GM12878 (cell line): ENCODE data around the gene R3HDM1. TPM values are rescaled to one million over a fixed set of nuclear protein-coding genes. Genes with fewer than 3 reads are reported as not detected.

Experiments
- ATAC-seq: fragments of 200-7000 bp; cut with Tn5 transposase; 3 replicates; pipeline ENCODE4 v1.9.1; 2020; ENCODE audit warnings: mild to moderate bottlenecking, moderate library complexity
- BruUV-seq: library from RNA; stranded (reverse); fragments of 400-500 nt; replicated peaks from 2 replicates; lab custom pipeline; 2021; lab: Mats Ljungman, UMichigan
- CTCF ChIA-PET: fragments of 300-600 bp; sonication (Branson Sonifier 250); formaldehyde crosslinking; extraction: SDS; loops from one replicate; lab custom pipeline; 2021; ENCODE audit warnings: inconsistent platforms; lab: Yijun Ruan, JAX
- POLR2A ChIA-PET: fragments of 350-600 bp; formaldehyde crosslinking; extraction: SDS; loops from one replicate; lab custom pipeline; 2021; ENCODE audit warnings: inconsistent platforms; lab: Charles Lee
- RAD21 ChIA-PET: fragments of 300-600 bp; sonication (Branson Sonifier 250); formaldehyde crosslinking; loops from one replicate; lab custom pipeline; 2023; ENCODE audit warnings: antibody characterized with exemption; ENCODE audit not compliant: unreplicated experiment; lab: Charles Lee
- SMC1A ChIA-PET: fragments of 300-600 bp; sonication (Branson Sonifier 250); formaldehyde crosslinking; loops from one replicate; lab custom pipeline; 2023; ENCODE audit not compliant: unreplicated experiment, uncharacterized antibody; lab: Charles Lee
- DNase-seq: peaks from one replicate; pipeline ENCODE4 v3.0.0-alpha.2; 2011; ENCODE audit warnings: low read depth, low spot score
- FAIRE-seq: peaks from 3 replicates; lab custom pipeline; 2011; peaks lifted over from hg19 to GRCh38; lab: Jason Lieb, UNC
- H2AFZ ChIP-seq: 2 replicates; pipeline ENCODE4 v1.6.0; 2011; ENCODE audit warnings: low read depth, low read length, control low read depth; ENCODE audit not compliant: control insufficient read depth
- H3K27ac ChIP-seq: 2 replicates; pipeline ENCODE4 v1.5.1; 2011; ENCODE audit warnings: control low read depth; ENCODE audit not compliant: control insufficient read depth, insufficient read depth
- H3K27me3 ChIP-seq, 2 experiments: replicated peaks in 1 of 2; 2 replicates each; pipeline versions ENCODE4 v1.6.0 to v1.6.1; 2011; ENCODE audit warnings: low read length in 1 of 2; ENCODE audit not compliant: control insufficient read depth in 2 of 2, insufficient read depth in 2 of 2
- H3K36me3 ChIP-seq, 2 experiments: 2 replicates each; pipeline ENCODE4 v1.5.1; 2011; ENCODE audit warnings: low read length in 1 of 2; ENCODE audit not compliant: control insufficient read depth in 2 of 2, insufficient read depth in 2 of 2
- H3K4me1 ChIP-seq: 2 replicates; pipeline ENCODE4 v1.6.1; 2011; ENCODE audit warnings: mild to moderate bottlenecking, low read length, moderate library complexity, mixed read lengths; ENCODE audit not compliant: control insufficient read depth, insufficient read depth
- H3K4me2 ChIP-seq: 2 replicates; pipeline ENCODE4 v1.6.0; 2011; ENCODE audit warnings: control low read depth; ENCODE audit not compliant: control insufficient read depth, insufficient read depth
- H3K4me3 ChIP-seq: fragments of 200-600 bp; sonication (generic); 2 replicates; pipeline ENCODE4 v1.5.1; 2016
- H3K79me2 ChIP-seq: 2 replicates; pipeline ENCODE4 v1.6.0; 2011; ENCODE audit warnings: low read length; ENCODE audit not compliant: control insufficient read depth, insufficient read depth
- H3K9ac ChIP-seq: 2 replicates; pipeline ENCODE4 v1.8.0; 2011; ENCODE audit warnings: low read length, control low read depth, mixed read lengths; ENCODE audit not compliant: control insufficient read depth, insufficient read depth
- H3K9me3 ChIP-seq: replicated peaks from 3 replicates; pipeline ENCODE4 v1.5.1; 2011; ENCODE audit warnings: mild to moderate bottlenecking, low read length; ENCODE audit not compliant: control insufficient read depth, insufficient read depth
- H4K20me1 ChIP-seq: 2 replicates; pipeline ENCODE4 v1.6.0; 2011; ENCODE audit not compliant: control insufficient read depth, insufficient read depth
- E2F4 ChIP-seq: IDR thresholded peaks from 2 replicates; pipeline ENCODE4 v1.6.1; 2012; ENCODE audit warnings: low read depth, low read length, improper control_type of control experiment
- HSF1 ChIP-seq: fragments of 150-350 bp; IDR thresholded peaks from 2 replicates; pipeline ENCODE4 v1.6.1; 2014; ENCODE audit warnings: mild to moderate bottlenecking, low read depth, low read length
- KDM1A ChIP-seq: fragments of 200-600 bp; sonication (generic); IDR thresholded peaks from 2 replicates; pipeline ENCODE4 v1.6.1; 2016; ENCODE audit warnings: borderline replicate concordance
- PML ChIP-seq: IDR thresholded peaks from 2 replicates; pipeline ENCODE4 v1.6.1; 2012; ENCODE audit warnings: low read length, inconsistent platforms
- RBBP5 ChIP-seq: fragments of 200-600 bp; sonication (generic); conservative IDR thresholded peaks from 2 replicates; pipeline ENCODE4 v1.6.1; 2016
- REST ChIP-seq: IDR thresholded peaks from 2 replicates; pipeline ENCODE4 v1.6.1; 2012; ENCODE audit warnings: mild to moderate bottlenecking, low read depth, low read length
- SMAD5 ChIP-seq: IDR thresholded peaks from 2 replicates; pipeline ENCODE4 v1.6.1; 2016; ENCODE audit warnings: antibody characterized with exemption, low read depth
- SMARCA5 ChIP-seq: fragments of 450-650 bp; IDR thresholded peaks from 2 replicates; pipeline ENCODE4 v1.6.1; 2017; ENCODE audit warnings: mild to moderate bottlenecking
- SMC3 ChIP-seq: IDR thresholded peaks from 2 replicates; pipeline ENCODE4 v1.6.1; 2011; ENCODE audit warnings: low read length, improper control_type of control experiment, borderline replicate concordance
- WGBS: methylation state at CpG from one replicate; pipeline ENCODE4 v1.1.6; 2016; ENCODE audit warnings: low lambda C conversion rate; ENCODE audit not compliant: insufficient replicate concordance, insufficient coverage; ENCODE audit errors: missing lambda C conversion rate; 5-methylcytosine and 5-hydroxymethylcytosine counted together
- in situ Hi-C: fragments of 300-500 bp; cut with MboI; formaldehyde crosslinking; loops from 9 replicates; pipeline ENCODE4 v1.14.3; 2018; ENCODE audit warnings: mixed read lengths
- intact Hi-C: fragments of 100-400 bp; cut with micrococcal nuclease; formaldehyde crosslinking; loops from one replicate; pipeline ENCODE4 v1.14.2; 2022; ENCODE audit not compliant: unreplicated experiment
- polyA plus RNA-seq, 11 experiments: library from polyadenylated mRNA; depleted of rRNA in 4 of 11; unstranded in 6 of 11; stranded (reverse) in 5 of 11; fragments of >200 nt; fragmentation: Nextera tagmentation in 4 of 11; fragmentation: Illumina TruSeq in 1 of 11; extraction: Ambion mirVana in 4 of 11; extraction: Trizol in 1 of 11; gene quantifications; 1 replicate in 1 of 11; 2 replicates in 10 of 11; pipeline versions ENCODE4 v1.2.1 to v1.2.3, GENCODE V29; 2011 to 2016; ENCODE audit warnings: inconsistent platforms in 2 of 11, missing spikeins in 2 of 11, low read depth in 1 of 11
- total RNA-seq, 4 experiments: library from RNA; depleted of rRNA in 3 of 4; stranded (reverse); fragments of >200 nt in 3 of 4; fragmentation: Illumina TruSeq in 1 of 4; extraction: Trizol in 1 of 4; gene quantifications; 2 replicates each; pipeline versions ENCODE4 v1.2.1 to v1.2.3, GENCODE V29; 2013 to 2021
- TF ChIP-seq, protein P1 (sequence below): fragments of 450-650 bp; IDR thresholded peaks from 2 replicates; pipeline ENCODE4 v1.6.1; 2017; ENCODE audit warnings: mild to moderate bottlenecking, moderate library complexity
- TF ChIP-seq, protein P2 (sequence below): fragments of 450-650 bp; IDR thresholded peaks from 2 replicates; pipeline ENCODE4 v1.6.1; 2017; ENCODE audit warnings: antibody characterized with exemption, mild to moderate bottlenecking, moderate library complexity

Gene R3HDM1
- total and polyA plus RNA-seq, 10 of the 15 experiments (the other 5 are each of a cell fraction or from before 2014, with no cell fraction given), result 16.8 to 89.6 (median 47.7) TPM

- ChIA-PET SMC1A (interaction anchor here (0.6 to 1.3 kb wide), 3 partner anchors 13 to 101 kb away, joined by 3 to 7 read pairs (median 3); no protein-coding TSS in a partner anchor), RAD21 (interaction anchor here (1.3 kb wide), 1 partner anchor 599 kb away, joined by 3 read pairs; no protein-coding TSS in a partner anchor), POLR2A (no interaction called here), CTCF (interaction anchor here (0.7 to 5.0 kb wide), 3 partner anchors 20 to 599 kb away, joined by 3 to 21 read pairs (median 4); no protein-coding TSS in a partner anchor)
- Histone ChIP-seq H2AFZ (no peak overlapping the region), H3K4me1 (no peaks in the 10 kb centered on the region), H4K20me1 (no peaks in the 10 kb centered on the region), H3K27ac (no peak overlapping the region), H3K9ac (no peak overlapping the region), H3K9me3 (no peaks in the 10 kb centered on the region), H3K4me3 (no peak overlapping the region), H3K27me3 (no peaks in the 10 kb centered on the region), H3K4me2 (no peak overlapping the region), H3K36me3 (peaks cover 2 to 14% of the 10 kb centered on the region in 2 experiments), H3K79me2 (no peaks in the 10 kb centered on the region)
- in situ Hi-C loops (no loop called here), intact Hi-C loops (no loop called here)
- no peak for TF ChIP-seq E2F4
- TF ChIP-seq KDM1A, result no peak
- no peak for TF ChIP-seq REST
- no peak for TF ChIP-seq SMARCA5
- no peak for TF ChIP-seq SMAD5
- no peak for TF ChIP-seq SMC3
- TF ChIP-seq RBBP5, result no peak
- TF ChIP-seq, protein P1, sequence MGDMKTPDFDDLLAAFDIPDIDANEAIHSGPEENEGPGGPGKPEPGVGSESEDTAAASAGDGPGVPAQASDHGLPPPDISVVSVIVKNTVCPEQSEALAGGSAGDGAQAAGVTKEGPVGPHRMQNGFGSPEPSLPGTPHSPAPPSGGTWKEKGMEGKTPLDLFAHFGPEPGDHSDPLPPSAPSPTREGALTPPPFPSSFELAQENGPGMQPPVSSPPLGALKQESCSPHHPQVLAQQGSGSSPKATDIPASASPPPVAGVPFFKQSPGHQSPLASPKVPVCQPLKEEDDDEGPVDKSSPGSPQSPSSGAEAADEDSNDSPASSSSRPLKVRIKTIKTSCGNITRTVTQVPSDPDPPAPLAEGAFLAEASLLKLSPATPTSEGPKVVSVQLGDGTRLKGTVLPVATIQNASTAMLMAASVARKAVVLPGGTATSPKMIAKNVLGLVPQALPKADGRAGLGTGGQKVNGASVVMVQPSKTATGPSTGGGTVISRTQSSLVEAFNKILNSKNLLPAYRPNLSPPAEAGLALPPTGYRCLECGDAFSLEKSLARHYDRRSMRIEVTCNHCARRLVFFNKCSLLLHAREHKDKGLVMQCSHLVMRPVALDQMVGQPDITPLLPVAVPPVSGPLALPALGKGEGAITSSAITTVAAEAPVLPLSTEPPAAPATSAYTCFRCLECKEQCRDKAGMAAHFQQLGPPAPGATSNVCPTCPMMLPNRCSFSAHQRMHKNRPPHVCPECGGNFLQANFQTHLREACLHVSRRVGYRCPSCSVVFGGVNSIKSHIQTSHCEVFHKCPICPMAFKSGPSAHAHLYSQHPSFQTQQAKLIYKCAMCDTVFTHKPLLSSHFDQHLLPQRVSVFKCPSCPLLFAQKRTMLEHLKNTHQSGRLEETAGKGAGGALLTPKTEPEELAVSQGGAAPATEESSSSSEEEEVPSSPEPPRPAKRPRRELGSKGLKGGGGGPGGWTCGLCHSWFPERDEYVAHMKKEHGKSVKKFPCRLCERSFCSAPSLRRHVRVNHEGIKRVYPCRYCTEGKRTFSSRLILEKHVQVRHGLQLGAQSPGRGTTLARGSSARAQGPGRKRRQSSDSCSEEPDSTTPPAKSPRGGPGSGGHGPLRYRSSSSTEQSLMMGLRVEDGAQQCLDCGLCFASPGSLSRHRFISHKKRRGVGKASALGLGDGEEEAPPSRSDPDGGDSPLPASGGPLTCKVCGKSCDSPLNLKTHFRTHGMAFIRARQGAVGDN, result no peak
- no peak for TF ChIP-seq HSF1
- TF ChIP-seq PML, result no peak
- TF ChIP-seq, protein P2, sequence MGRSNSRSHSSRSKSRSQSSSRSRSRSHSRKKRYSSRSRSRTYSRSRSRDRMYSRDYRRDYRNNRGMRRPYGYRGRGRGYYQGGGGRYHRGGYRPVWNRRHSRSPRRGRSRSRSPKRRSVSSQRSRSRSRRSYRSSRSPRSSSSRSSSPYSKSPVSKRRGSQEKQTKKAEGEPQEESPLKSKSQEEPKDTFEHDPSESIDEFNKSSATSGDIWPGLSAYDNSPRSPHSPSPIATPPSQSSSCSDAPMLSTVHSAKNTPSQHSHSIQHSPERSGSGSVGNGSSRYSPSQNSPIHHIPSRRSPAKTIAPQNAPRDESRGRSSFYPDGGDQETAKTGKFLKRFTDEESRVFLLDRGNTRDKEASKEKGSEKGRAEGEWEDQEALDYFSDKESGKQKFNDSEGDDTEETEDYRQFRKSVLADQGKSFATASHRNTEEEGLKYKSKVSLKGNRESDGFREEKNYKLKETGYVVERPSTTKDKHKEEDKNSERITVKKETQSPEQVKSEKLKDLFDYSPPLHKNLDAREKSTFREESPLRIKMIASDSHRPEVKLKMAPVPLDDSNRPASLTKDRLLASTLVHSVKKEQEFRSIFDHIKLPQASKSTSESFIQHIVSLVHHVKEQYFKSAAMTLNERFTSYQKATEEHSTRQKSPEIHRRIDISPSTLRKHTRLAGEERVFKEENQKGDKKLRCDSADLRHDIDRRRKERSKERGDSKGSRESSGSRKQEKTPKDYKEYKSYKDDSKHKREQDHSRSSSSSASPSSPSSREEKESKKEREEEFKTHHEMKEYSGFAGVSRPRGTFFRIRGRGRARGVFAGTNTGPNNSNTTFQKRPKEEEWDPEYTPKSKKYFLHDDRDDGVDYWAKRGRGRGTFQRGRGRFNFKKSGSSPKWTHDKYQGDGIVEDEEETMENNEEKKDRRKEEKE, result no peak
- no TSS peak for BruUV-seq
- no peak for FAIRE-seq
- no peak for ATAC-seq
- DNase-seq, result no peak
- WGBS, result 92% methylated on average over 7 of the region's 7 CpGs
Measured at GRCh38 chr2:135603543-135603942, 72.3 kb downstream of the R3HDM1 start.
